Measurements from ENCODE around the gene TRIM44. TPM values are rescaled to one million over a fixed set of nuclear protein-coding genes. Genes with fewer than 3 reads are reported as not detected.

The TRIM44 gene
- total RNA-seq, 1 experiment from 2014 or later = 33.4 TPM

- Histone ChIP-seq H4K20me1 (ENCODE audit: insufficient read depth) (no peaks in the 10 kb centered on the region), H3K4me2 (ENCODE audit: low read length) (no peak overlapping the region), H3K9me2 (ENCODE audit: insufficient read depth) (no peaks in the 10 kb centered on the region; the same call in 1 of the 2 replicates), H3K4me3 (replicated peaks in 1 of 2; ENCODE audit: low read depth in 1 of 2, low read length in 2 of 2) (no peak overlapping the region), H3K27me3 (ENCODE audit: insufficient read depth, low read length) (no peaks in the 10 kb centered on the region), H3K9me3 (ENCODE audit: control insufficient read depth in 1 of 2, insufficient read depth in 1 of 2, low read depth in 1 of 2, low read length in 2 of 2) (peaks cover 0 to 9% of the 10 kb centered on the region in 2 experiments; a peak in 2 of 4 replicates), H3K36me3 (ENCODE audit: control insufficient read depth in 1 of 2, insufficient read depth in 2 of 2, low read length in 2 of 2) (no peaks in the 10 kb centered on the region), H3K9ac (ENCODE audit: low read length) (no peak overlapping the region), H2AFZ (ENCODE audit: low read depth, low read length, poor library complexity, severe bottlenecking) (no peak overlapping the region), H3K4me1 (ENCODE audit: control insufficient read depth in 1 of 2, insufficient read depth in 2 of 2, low read length in 2 of 2) (no peaks in the 10 kb centered on the region), H3K27ac (ENCODE audit: low read depth, low read length) (no peak overlapping the region), H3K79me2 (ENCODE audit: insufficient read depth, low read length) (no peaks in the 10 kb centered on the region)
- ChIA-PET POLR2A (no interaction called here), CTCF (no interaction called here), RAD21 (ENCODE audit: low non-redundant PET in 1 of 2, low total read pairs in 2 of 2, uncharacterized antibody in 2 of 2, unreplicated experiment in 2 of 2) (no interaction called here)
- DNase-seq (ENCODE audit: low read depth, low spot score) (no peak), ATAC-seq (no peak)
- TF ChIP-seq SRF (IDR thresholded peaks at IDR 0.05; ENCODE audit: low read depth) (no peak), EZH2 (IDR thresholded peaks at IDR 0.05) (no peak), CEBPB (IDR thresholded peaks at IDR 0.05; ENCODE audit: low read depth) (no peak), CBX3 (IDR thresholded peaks at IDR 0.05; ENCODE audit: low read depth) (no peak), POLR2A (IDR thresholded peaks at IDR 0.05; ENCODE audit: borderline replicate concordance, extremely low read depth, insufficient read depth, insufficient read length) (no peak), YY1 (IDR thresholded peaks at IDR 0.05; ENCODE audit: extremely low read depth, insufficient replicate concordance, low read depth, low read length) (no peak), ZFX (IDR thresholded peaks at IDR 0.05) (no peak), FOSL1 (IDR thresholded peaks at IDR 0.05; ENCODE audit: low read depth) (no peak), EZH2phosphoT487 (IDR thresholded peaks at IDR 0.05; ENCODE audit: borderline replicate concordance) (no peak), JUND (IDR thresholded peaks at IDR 0.05) (no peak), SIN3A (IDR thresholded peaks at IDR 0.05; ENCODE audit: low read depth) (no peak), RAD21 (IDR thresholded peaks at IDR 0.05; ENCODE audit: low read depth) (no peak), POLR2AphosphoS5 (IDR thresholded peaks at IDR 0.05; ENCODE audit: low read depth, low read length) (no peak), MAX (IDR thresholded peaks at IDR 0.05) (no peak), TCF7L2 (IDR thresholded peaks at IDR 0.05; ENCODE audit: borderline replicate concordance, extremely low read depth, insufficient read depth, insufficient read length) (no peak), EGR1 (IDR thresholded peaks at IDR 0.05; ENCODE audit: low read depth) (no peak)
- TF ChIP-seq, protein P1, sequence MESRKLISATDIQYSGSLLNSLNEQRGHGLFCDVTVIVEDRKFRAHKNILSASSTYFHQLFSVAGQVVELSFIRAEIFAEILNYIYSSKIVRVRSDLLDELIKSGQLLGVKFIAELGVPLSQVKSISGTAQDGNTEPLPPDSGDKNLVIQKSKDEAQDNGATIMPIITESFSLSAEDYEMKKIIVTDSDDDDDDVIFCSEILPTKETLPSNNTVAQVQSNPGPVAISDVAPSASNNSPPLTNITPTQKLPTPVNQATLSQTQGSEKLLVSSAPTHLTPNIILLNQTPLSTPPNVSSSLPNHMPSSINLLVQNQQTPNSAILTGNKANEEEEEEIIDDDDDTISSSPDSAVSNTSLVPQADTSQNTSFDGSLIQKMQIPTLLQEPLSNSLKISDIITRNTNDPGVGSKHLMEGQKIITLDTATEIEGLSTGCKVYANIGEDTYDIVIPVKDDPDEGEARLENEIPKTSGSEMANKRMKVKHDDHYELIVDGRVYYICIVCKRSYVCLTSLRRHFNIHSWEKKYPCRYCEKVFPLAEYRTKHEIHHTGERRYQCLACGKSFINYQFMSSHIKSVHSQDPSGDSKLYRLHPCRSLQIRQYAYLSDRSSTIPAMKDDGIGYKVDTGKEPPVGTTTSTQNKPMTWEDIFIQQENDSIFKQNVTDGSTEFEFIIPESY (IDR thresholded peaks at IDR 0.05; ENCODE audit: extremely low read depth, insufficient replicate concordance, low read length) = no peak
- TF ChIP-seq, protein P2, sequence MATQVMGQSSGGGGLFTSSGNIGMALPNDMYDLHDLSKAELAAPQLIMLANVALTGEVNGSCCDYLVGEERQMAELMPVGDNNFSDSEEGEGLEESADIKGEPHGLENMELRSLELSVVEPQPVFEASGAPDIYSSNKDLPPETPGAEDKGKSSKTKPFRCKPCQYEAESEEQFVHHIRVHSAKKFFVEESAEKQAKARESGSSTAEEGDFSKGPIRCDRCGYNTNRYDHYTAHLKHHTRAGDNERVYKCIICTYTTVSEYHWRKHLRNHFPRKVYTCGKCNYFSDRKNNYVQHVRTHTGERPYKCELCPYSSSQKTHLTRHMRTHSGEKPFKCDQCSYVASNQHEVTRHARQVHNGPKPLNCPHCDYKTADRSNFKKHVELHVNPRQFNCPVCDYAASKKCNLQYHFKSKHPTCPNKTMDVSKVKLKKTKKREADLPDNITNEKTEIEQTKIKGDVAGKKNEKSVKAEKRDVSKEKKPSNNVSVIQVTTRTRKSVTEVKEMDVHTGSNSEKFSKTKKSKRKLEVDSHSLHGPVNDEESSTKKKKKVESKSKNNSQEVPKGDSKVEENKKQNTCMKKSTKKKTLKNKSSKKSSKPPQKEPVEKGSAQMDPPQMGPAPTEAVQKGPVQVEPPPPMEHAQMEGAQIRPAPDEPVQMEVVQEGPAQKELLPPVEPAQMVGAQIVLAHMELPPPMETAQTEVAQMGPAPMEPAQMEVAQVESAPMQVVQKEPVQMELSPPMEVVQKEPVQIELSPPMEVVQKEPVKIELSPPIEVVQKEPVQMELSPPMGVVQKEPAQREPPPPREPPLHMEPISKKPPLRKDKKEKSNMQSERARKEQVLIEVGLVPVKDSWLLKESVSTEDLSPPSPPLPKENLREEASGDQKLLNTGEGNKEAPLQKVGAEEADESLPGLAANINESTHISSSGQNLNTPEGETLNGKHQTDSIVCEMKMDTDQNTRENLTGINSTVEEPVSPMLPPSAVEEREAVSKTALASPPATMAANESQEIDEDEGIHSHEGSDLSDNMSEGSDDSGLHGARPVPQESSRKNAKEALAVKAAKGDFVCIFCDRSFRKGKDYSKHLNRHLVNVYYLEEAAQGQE (IDR thresholded peaks at IDR 0.05; ENCODE audit: low read depth) = no peak
- TF ChIP-seq, protein P3, sequence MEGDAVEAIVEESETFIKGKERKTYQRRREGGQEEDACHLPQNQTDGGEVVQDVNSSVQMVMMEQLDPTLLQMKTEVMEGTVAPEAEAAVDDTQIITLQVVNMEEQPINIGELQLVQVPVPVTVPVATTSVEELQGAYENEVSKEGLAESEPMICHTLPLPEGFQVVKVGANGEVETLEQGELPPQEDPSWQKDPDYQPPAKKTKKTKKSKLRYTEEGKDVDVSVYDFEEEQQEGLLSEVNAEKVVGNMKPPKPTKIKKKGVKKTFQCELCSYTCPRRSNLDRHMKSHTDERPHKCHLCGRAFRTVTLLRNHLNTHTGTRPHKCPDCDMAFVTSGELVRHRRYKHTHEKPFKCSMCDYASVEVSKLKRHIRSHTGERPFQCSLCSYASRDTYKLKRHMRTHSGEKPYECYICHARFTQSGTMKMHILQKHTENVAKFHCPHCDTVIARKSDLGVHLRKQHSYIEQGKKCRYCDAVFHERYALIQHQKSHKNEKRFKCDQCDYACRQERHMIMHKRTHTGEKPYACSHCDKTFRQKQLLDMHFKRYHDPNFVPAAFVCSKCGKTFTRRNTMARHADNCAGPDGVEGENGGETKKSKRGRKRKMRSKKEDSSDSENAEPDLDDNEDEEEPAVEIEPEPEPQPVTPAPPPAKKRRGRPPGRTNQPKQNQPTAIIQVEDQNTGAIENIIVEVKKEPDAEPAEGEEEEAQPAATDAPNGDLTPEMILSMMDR (IDR thresholded peaks at IDR 0.05 in 2 of 3, conservative IDR thresholded peaks at IDR 0.05 in 1 of 3; ENCODE audit: borderline replicate concordance in 1 of 3, insufficient read depth in 1 of 3, low read depth in 2 of 3, low read length in 2 of 3) = no peak
- TF ChIP-seq, protein P4, sequence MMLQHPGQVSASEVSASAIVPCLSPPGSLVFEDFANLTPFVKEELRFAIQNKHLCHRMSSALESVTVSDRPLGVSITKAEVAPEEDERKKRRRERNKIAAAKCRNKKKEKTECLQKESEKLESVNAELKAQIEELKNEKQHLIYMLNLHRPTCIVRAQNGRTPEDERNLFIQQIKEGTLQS (IDR thresholded peaks at IDR 0.05) = no peak
- intact Hi-C loops (cut with micrococcal nuclease) = no loop called here
- BruUV-seq (replicated peaks) = no TSS peak
Measured at GRCh38 chr11:35866601-35867000, 204.0 kb downstream of the TRIM44 start.

Data from HCT116 (cell line).